Osteoblast (primary cell): Measurements from ENCODE around the gene FIZ1. TPM values are rescaled to one million over a fixed set of nuclear protein-coding genes. Genes with fewer than 3 reads are reported as not detected.
A peak's percentile ranks its signal among the peaks of the same experiment; 100 is the strongest.

ENCODE experiments used
- DNase-seq: peaks from one replicate; pipeline ENCODE4 v3.0.0; 2011; ENCODE audit warnings: low spot score, mixed read lengths; ENCODE audit not compliant: insufficient read length; ENCODE audit errors: missing footprints
- H2AFZ ChIP-seq: 2 replicates; pipeline ENCODE4 v1.6.0; 2011; ENCODE audit warnings: mild to moderate bottlenecking, low read length
- H3K27ac ChIP-seq: 2 replicates; pipeline ENCODE4 v1.5.1; 2011; ENCODE audit warnings: mild to moderate bottlenecking, low read depth, low read length, moderate library complexity
- H3K27me3 ChIP-seq: 2 replicates; pipeline ENCODE4 v1.6.0; 2012; ENCODE audit warnings: mild to moderate bottlenecking, control low read depth, inconsistent platforms, low read length, moderate library complexity; ENCODE audit not compliant: insufficient read depth
- H3K36me3 ChIP-seq: 2 replicates; pipeline ENCODE4 v1.5.1; 2011; ENCODE audit warnings: mild to moderate bottlenecking, low read length, control low read depth, moderate library complexity; ENCODE audit not compliant: insufficient read depth
- H3K4me1 ChIP-seq: 2 replicates; pipeline ENCODE4 v1.5.1; 2011; ENCODE audit warnings: mild to moderate bottlenecking, low read length, control low read depth, moderate library complexity; ENCODE audit not compliant: insufficient read depth
- H3K4me2 ChIP-seq: 2 replicates; pipeline ENCODE4 v1.6.0; 2011; ENCODE audit warnings: mild to moderate bottlenecking, low read length; ENCODE audit not compliant: insufficient read depth
- H3K4me3 ChIP-seq: fragments of 200-600 bp; sonication (generic); 3 replicates; pipeline ENCODE4 v1.5.1; 2012; ENCODE audit warnings: mild to moderate bottlenecking, low read length, inconsistent platforms; ENCODE audit not compliant: insufficient read depth
- H3K79me2 ChIP-seq: 2 replicates; pipeline ENCODE4 v1.6.0; 2012; ENCODE audit warnings: mild to moderate bottlenecking, low read length, control low read depth, inconsistent platforms; ENCODE audit not compliant: insufficient read depth
- H3K9me3 ChIP-seq: 2 replicates; pipeline ENCODE4 v1.5.1; 2011; ENCODE audit warnings: low read depth, low read length, control low read depth
- H4K20me1 ChIP-seq: 2 replicates; pipeline ENCODE4 v1.6.0; 2012; ENCODE audit warnings: mild to moderate bottlenecking, low read length, control low read depth; ENCODE audit not compliant: insufficient read depth
- total RNA-seq: library from RNA; depleted of rRNA; stranded (reverse); fragments of >200 nt; gene quantifications from 2 replicates; pipeline ENCODE4 v1.2.3, GENCODE V29; 2012
- TF ChIP-seq, protein P1 (sequence below): IDR thresholded peaks from 2 replicates; pipeline ENCODE4 v1.5.1; 2011; ENCODE audit warnings: mild to moderate bottlenecking, low read depth, low read length, moderate library complexity; ENCODE audit errors: extremely low read depth

Gene FIZ1
- total RNA-seq, 1 donor: 3.6 TPM

DNA sequence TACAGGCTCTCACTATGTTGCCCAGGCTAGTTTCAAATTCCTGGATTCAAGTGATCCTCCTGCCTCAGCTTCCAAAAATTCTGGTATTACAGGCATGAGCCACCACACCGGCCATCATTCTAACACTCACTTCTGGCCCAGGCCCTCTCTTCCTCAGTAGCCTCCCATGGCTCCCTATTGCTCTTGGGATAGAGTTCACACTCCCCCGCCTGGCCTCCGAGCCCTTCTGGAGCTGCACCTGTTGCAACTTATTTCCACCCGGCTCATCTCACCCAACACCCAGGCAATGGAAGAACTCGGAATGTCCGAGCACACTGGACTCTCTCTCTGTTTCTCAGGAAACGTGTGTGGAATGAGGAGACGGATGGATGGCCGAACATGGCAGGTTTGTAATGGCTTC, 45.0 kb downstream of the FIZ1 start:
- H3K4me1 ChIP-seq: peaks cover 29% of the 10 kb centered on the region
- H3K9me3 ChIP-seq: no peaks in the 10 kb centered on the region
- H4K20me1 ChIP-seq: no peaks in the 10 kb centered on the region
- H3K4me2 ChIP-seq: no peak overlapping the region
- TF ChIP-seq, protein P1, sequence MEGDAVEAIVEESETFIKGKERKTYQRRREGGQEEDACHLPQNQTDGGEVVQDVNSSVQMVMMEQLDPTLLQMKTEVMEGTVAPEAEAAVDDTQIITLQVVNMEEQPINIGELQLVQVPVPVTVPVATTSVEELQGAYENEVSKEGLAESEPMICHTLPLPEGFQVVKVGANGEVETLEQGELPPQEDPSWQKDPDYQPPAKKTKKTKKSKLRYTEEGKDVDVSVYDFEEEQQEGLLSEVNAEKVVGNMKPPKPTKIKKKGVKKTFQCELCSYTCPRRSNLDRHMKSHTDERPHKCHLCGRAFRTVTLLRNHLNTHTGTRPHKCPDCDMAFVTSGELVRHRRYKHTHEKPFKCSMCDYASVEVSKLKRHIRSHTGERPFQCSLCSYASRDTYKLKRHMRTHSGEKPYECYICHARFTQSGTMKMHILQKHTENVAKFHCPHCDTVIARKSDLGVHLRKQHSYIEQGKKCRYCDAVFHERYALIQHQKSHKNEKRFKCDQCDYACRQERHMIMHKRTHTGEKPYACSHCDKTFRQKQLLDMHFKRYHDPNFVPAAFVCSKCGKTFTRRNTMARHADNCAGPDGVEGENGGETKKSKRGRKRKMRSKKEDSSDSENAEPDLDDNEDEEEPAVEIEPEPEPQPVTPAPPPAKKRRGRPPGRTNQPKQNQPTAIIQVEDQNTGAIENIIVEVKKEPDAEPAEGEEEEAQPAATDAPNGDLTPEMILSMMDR: no peak
- no peak overlapping the region for H2AFZ ChIP-seq
- no peak overlapping the region for H3K4me3 ChIP-seq
- H3K27me3 ChIP-seq: no peaks in the 10 kb centered on the region
- H3K79me2 ChIP-seq: no peaks in the 10 kb centered on the region
- H3K27ac ChIP-seq: no peak overlapping the region
- DNase-seq: no peak
- no peaks in the 10 kb centered on the region for H3K36me3 ChIP-seq

DNA sequence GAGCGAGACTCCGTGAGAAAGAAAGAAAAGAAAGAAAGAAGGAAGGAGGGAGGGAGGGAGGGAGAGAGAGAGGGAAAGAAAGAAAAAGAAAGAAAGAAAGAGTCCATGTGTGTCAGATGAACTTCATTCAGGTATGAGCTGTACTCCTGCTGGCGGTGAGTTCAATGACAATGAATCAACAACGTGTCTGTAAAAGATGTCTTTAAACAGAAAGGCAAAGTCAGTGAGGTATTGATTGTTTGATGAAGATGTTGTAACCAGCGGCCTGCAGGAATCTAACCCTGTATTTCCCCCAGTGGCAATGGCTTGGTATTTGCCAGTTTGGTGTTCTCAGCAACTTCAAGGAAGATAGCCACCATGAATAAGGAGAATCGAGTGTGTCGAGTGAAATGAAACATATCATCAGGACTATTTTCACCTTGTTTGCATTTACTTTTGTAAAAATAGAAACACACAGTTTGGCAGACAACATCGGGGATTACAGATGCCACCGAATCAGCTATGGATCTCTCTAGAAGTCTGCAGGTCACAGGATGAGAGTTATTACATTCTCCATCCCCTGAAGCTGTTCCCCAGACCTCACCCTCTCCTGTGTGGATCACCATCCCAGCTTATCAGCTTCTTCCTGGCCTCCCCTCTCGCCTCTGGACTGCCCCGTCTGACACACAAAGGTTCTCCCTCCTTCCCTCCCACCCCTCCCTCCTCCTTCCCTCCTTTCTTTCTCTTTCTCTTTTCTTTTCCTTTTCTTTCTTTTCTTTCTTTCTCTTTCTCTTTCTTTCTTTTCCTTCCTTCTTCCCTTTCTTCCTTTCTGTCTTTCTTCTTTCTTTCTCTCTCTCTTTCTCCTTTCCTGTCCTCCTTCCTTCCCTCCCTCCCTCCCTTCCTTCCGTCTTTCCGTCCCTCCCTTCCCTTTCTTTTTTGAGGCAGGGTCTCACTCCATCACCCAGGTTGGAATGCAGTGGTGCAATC, 45.8 kb downstream of the FIZ1 start:
- peak overlapping the region; percentile 38 for H3K4me2 ChIP-seq
- no peaks in the 10 kb centered on the region for H4K20me1 ChIP-seq
- H3K4me3 ChIP-seq: no peak overlapping the region
- H2AFZ ChIP-seq: peak overlapping the region; percentile 67
- H3K36me3 ChIP-seq: no peaks in the 10 kb centered on the region
- peak; percentile 39 for DNase-seq
- no peaks in the 10 kb centered on the region for H3K9me3 ChIP-seq
- H3K27me3 ChIP-seq: no peaks in the 10 kb centered on the region
- no peaks in the 10 kb centered on the region for H3K79me2 ChIP-seq
- TF ChIP-seq, protein P1: no peak
- peaks cover 32% of the 10 kb centered on the region for H3K4me1 ChIP-seq
- peak overlapping the region; percentile 80 for H3K27ac ChIP-seq

DNA sequence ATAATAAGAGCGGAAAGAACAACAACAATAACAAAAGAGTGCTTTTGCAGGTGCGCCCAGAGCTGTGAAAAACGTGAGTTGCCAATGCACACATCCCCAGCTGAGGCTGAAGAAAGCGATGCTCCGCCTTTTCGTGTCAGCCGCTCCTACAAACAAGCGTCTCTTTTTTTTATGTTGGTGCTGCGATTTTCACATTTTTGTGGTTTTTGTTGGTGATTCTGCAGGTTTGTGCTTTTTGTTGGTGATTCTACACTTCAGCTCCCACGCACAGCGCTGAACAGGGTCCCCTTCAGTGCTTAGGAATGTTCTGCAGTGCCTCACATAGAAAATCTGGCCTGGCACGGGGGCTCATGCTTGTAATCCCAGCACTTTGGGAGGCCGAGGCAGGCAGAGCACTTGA, 46.7 kb downstream of the FIZ1 start:
- H3K9me3 ChIP-seq: no peaks in the 10 kb centered on the region
- peak; percentile 93 for DNase-seq
- peak overlapping the region; percentile 11 for H3K4me3 ChIP-seq
- H4K20me1 ChIP-seq: no peaks in the 10 kb centered on the region
- no peaks in the 10 kb centered on the region for H3K79me2 ChIP-seq
- peaks cover 35% of the 10 kb centered on the region for H3K4me1 ChIP-seq
- H3K36me3 ChIP-seq: no peaks in the 10 kb centered on the region
- no peaks in the 10 kb centered on the region for H3K27me3 ChIP-seq
- H3K27ac ChIP-seq: peak overlapping the region; percentile 80
- H2AFZ ChIP-seq: no peak overlapping the region
- TF ChIP-seq, protein P1: no peak
- H3K4me2 ChIP-seq: peak overlapping the region; percentile 38

DNA sequence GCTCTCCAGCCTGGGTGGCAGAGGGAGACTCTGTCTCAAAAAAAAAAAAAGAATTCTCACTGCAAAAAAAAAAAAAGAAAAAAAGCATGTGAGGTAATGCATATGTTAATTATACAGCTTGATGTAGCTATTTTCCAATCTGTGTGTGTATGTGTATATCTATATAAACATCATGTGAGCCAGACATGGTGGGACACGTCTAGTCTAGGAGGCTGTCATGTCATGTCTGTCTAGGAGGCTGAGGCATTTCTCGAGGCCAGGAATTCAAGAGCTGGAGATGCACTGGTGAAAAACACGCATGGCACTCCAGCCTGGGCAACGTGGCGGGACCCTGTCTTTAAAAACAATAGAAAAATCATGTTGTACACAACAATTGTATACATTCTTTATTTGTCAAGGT, 47.1 kb downstream of the FIZ1 start:
- DNase-seq: peak; percentile 2
- Histone ChIP-seq H3K4me1 (peaks cover 39% of the 10 kb centered on the region), H3K79me2 (no peaks in the 10 kb centered on the region), H3K4me2 (peak overlapping the region; percentile 38), H2AFZ (no peak overlapping the region), H4K20me1 (no peaks in the 10 kb centered on the region), H3K4me3 (no peak overlapping the region), H3K27me3 (no peaks in the 10 kb centered on the region), H3K36me3 (no peaks in the 10 kb centered on the region), H3K27ac (peak overlapping the region; percentile 80), H3K9me3 (no peaks in the 10 kb centered on the region)
- TF ChIP-seq, protein P1: no peak
